NCI-H82 treated with DMSO at 0.1 percent for 48 hours (cell line): Measurements from ENCODE around the gene KDM4D.
"Not testable (repeated sequence)": the region's sequence is repeated elsewhere in the genome, so short reads cannot be mapped to it uniquely, and the experiment has no call there.

Experiments used
- DNase-seq: peaks from one replicate; lab custom pipeline; 2025; ENCODE audit not compliant: unreplicated experiment; lab: John Stamatoyannopoulos, UW

The KDM4D gene

DNA sequence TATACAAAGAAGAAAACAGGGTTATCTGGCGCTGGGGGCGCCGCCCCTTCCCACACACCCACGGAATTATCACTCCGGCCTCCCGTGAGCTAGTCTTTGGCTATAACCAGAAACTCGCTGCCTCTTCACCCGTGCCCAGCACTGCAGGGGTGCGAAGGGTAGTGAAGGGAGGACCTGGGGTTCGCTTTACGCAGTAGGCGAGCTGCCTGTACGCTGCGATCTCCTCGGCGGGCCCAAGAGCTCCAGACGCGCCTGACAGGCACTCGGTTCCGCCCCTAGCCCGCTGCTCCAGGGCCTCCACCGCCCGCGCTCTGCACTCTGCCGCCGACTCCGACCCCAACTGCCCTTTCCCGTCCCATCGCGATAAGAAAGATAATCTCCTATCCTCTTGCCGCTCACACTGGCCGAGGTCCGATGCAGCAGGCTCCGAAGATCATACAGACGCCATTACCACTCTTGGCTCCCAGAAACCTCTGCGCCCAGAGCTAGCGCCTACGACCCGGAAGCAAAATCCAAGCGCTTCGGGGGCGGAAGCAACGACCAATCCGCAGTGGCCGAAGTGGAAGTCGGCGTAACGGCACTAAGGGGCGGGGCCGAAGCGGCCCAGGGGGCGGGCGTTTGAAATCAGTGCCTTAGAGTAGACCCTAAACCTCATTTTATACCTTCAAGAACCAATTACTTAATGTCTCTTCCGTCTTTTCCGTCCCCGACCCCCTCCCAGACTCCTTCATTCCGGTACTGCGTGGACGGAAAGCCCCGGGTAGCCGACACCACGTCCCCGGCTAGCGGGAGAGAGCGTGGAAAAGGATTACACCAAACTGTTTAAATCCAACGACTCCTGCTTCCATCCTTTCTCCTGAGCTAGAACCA is at the start of gene KDM4D, which contains the start of gene CWC15:
Gene KDM4D (plus strand): TSS at position 611 of the 870 bp plus-strand sequence. CDS start 23,664 bp downstream, outside the sequence.
Gene CWC15 (minus strand): TSS at position 458 of the 870 bp plus-strand sequence. CDS start 1,371 bp downstream, outside the sequence.
- peak; percentile 70 for DNase-seq

DNA sequence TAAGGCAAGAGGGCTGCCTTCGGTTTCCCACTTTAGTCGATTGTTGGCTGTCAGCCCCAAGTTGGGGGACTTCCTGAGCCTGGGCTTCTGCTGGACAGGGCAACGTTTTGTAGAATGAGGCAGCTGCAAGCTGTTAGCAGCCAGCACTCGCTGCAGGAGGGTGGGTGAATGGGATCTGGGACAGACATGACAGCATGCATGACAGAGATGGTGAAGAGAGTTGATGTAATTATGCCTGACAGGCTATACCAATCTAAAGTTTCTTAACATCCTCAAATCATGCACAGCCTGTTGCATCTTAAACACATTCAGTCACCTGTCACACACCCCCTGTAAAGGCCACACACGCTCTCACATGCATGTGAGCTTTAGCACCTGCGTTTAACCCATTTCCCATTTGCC is 49.3 kb upstream of the KDM4D start:
- no peak for DNase-seq

GRCh38 chr11:94924612-94925011 is 48.9 kb upstream of the KDM4D start:
- DNase-seq: no peak

GRCh38 chr11:94925422-94926270 is 47.9 kb upstream of the KDM4D start:
- no peak for DNase-seq

GRCh38 chr11:94926271-94926625 is 47.3 kb upstream of the KDM4D start:
- DNase-seq: no peak

GRCh38 chr11:94926698-94927237 is 46.7 kb upstream of the KDM4D start:
- DNase-seq: no peak

- DNase-seq: no peak
Observed at GRCh38 chr11:94928117-94928990, 45.2 kb upstream of the KDM4D start.

DNA sequence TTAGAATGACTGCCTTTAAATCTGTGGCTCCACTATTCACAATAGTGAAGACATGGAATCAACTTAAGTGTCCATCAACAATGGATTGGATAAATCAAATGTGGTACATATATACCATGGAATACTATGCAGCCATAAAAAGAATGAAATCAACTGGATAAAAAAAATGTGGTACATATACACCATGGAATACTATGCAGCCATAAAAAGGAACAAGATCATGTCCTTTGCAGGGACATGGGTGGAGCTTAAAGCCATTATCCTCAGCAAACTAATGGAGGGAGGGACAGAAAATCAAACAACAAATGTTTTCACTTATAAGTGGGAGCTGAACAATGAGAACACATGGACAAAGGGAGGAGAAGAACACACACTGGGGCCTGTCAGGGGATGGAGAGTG is 41.4 kb upstream of the KDM4D start:
- not testable (repeated sequence) for DNase-seq

GRCh38 chr11:94932503-94932902 is 41.0 kb upstream of the KDM4D start:
- DNase-seq: no peak

- DNase-seq: no peak
Observed at GRCh38 chr11:94933223-94934130, 40.0 kb upstream of the KDM4D start.

- DNase-seq: no peak
Observed at GRCh38 chr11:94934362-94934761, 39.1 kb upstream of the KDM4D start.

DNA sequence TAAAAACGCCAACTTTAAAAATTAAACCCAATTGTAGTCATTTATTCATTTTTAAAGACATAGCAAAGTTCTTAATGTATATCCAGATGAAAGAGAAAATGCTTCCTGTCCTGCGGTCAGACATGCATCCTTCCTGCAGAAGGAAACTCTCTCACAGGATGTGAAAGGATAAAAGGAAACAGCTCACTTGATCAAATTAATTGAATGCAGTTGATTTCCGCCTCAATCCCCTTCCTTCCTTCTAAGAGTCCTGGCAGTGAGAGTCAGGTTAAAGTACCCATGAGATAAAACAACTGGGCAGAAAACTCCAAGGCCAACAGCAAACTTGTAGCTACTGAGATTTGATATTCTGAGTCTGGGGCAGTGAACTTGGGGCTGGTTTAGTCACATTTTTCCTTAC is 38.7 kb upstream of the KDM4D start:
- no peak for DNase-seq

DNA sequence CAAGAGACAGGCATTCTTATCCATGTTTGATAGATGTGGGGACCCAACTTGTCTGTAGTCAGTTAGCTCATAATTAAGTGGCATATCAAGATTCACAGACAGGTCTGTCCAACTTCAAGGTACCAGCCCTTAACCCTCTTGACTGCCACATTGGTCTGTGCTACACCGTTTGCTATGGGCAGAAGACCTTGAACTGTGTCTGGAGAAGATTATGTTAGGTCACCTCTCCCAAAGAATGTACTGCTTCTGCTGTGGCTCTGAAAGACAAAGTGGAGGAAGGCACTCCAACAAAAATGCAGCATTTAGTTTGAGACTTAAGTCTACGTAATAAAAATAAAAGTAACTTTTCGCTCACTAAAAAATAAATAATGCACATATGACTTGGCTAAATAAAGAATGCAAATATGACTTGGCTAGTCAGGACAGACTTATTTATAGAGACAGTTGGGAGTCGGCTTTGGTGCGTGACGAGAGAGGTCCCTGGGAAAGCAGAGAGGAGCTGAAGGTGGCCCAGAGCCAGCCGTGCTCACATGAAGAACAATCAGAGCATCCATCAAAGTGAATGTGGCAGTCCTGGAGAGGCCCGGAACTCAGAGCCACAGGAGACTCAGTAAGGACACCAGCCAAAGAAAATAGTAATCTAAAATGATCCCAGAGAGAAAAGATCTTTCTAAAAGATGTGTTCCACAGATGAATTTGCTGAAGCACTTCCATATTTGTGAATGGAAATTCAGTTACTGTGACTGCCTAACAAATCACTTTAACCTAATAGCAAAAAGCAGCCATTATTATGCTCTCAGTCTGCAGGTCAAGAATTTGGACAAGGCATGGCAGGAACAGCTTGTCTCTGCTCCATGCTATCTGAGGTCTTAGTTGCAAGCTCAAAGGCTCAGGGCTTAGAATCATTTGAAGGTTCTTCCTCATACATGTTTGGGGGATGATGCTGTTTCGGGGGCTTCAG is 35.1 kb upstream of the KDM4D start:
- DNase-seq: no peak

- DNase-seq: no peak
Observed at GRCh38 chr11:94939346-94939745, 34.2 kb upstream of the KDM4D start.

DNA sequence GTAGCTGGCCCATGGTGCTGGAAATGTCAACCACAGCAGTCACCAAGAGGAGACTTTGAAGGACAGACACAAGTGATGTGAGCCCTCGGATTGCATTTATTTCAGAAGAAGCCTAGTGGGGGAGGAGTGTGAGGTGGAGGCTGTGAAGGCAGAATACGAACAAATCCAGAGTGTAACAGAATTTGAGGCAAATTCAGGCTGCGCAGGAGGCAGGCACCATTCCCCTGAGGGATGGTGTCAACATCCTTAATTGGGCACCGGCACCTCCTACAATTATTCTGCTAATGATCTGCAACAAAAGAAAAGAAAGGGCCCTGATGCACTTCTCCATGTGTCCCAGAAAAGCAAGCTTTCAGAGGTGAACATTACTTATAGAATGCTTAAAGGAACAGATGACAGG is 32.4 kb upstream of the KDM4D start:
- no peak for DNase-seq

- no peak for DNase-seq
Observed at GRCh38 chr11:94946812-94947211, 26.7 kb upstream of the KDM4D start.

DNA sequence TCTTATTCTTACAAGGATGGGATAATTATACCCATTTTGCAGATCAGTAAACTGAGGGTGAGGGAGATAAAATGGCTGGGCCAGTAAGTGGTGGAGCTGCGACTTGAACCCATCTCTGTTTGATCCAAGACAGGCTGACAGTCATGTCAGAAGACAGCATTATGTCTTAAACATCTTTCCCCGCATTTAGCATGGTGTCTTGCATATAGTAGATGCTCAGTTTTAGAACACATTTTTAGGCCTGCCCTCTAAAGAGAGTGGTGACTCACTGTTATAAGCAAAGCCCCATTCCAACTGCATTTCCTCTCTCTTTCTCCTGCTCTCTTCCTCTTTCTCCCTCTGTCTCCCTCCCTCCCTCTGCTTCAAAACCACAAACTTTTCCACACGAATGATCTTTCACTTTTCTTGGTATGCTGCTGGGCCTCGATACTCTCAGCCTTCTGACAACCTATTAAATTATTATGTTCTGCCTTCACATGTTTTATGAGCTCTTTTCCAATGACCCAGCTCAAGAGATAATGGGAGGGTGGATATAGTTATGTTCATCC is 25.4 kb upstream of the KDM4D start:
- no peak for DNase-seq

- no peak for DNase-seq
Observed at GRCh38 chr11:94954753-94955152, 18.8 kb upstream of the KDM4D start.
